HCT116 (cell line): ENCODE data around the gene ERMP1. TPM values are rescaled to one million over a fixed set of nuclear protein-coding genes. Genes with fewer than 3 reads are reported as not detected.

Experiments used
- ATAC-seq: fragments of 200-7000 bp; cut with Tn5 transposase; 2 replicates; pipeline ENCODE4 v1.9.1; 2020; ENCODE audit warnings: mild to moderate bottlenecking, moderate library complexity
- Bru-seq: library from RNA; stranded (reverse); fragments of 400-500 nt; gene quantifications from one replicate; lab custom pipeline; 2021; lab: Mats Ljungman, UMichigan
- BruChase-seq, 2 experiments: library from RNA; stranded (reverse); fragments of 400-500 nt; gene quantifications; one replicate each; lab custom pipeline; 2021; lab: Mats Ljungman, UMichigan
- BruUV-seq: library from RNA; stranded (reverse); fragments of 400-500 nt; replicated peaks from 2 replicates; lab custom pipeline; 2021; lab: Mats Ljungman, UMichigan
- CTCF ChIA-PET: fragments of 300-600 bp; sonication (Branson Sonifier 250); formaldehyde crosslinking; loops from one replicate; lab custom pipeline; 2021; ENCODE audit warnings: antibody characterized with exemption; lab: Charles Lee
- POLR2A ChIA-PET: fragments of 300-600, 350-600 bp; sonication (Branson Sonifier 250); formaldehyde crosslinking; loops from one replicate; lab custom pipeline; 2021; ENCODE audit warnings: antibody characterized with exemption; lab: Charles Lee
- RAD21 ChIA-PET, 2 experiments: fragments of 300-600 bp; sonication (Branson Sonifier 250); formaldehyde crosslinking; loops; one replicate each; lab custom pipeline; 2023; ENCODE audit warnings: low total read pairs in 2 of 2; ENCODE audit not compliant: uncharacterized antibody in 2 of 2, unreplicated experiment in 2 of 2, low non-redundant PET in 1 of 2; lab: Charles Lee
- DNase-seq: peaks from one replicate; pipeline ENCODE4 v3.0.0-alpha.2; 2010; ENCODE audit warnings: low read depth, low spot score
- H2AFZ ChIP-seq: fragments of 200-600 bp; shearing (Covaris generic), sonication (generic); 2 replicates; pipeline ENCODE4 v1.6.1; 2017; ENCODE audit warnings: low read depth, mixed run types, mixed read lengths, antibody characterized with exemption, low read length; ENCODE audit not compliant: poor library complexity, severe bottlenecking
- H3K27ac ChIP-seq: 2 replicates; pipeline ENCODE4 v1.5.1; 2012; ENCODE audit warnings: low read depth, low read length
- H3K27me3 ChIP-seq: fragments of 200-600 bp; sonication (generic); 2 replicates; pipeline ENCODE4 v1.6.1; 2016; ENCODE audit warnings: mixed run types, low read length, mixed read lengths; ENCODE audit not compliant: insufficient read depth
- H3K36me3 ChIP-seq, 2 experiments: fragments of 200-500 bp in 1 of 2; fragments of 200-600 bp in 1 of 2; sonication (Bioruptor generic) in 1 of 2; sonication (generic) in 1 of 2; 2 replicates each; pipeline versions ENCODE4 v1.5.1 to v1.6.1; 2014 to 2016; ENCODE audit warnings: low read length in 2 of 2, inconsistent platforms in 1 of 2, mixed read lengths in 1 of 2, mixed run types in 1 of 2; ENCODE audit not compliant: insufficient read depth in 2 of 2, control insufficient read depth in 1 of 2
- H3K4me1 ChIP-seq, 2 experiments: fragments of 200-600 bp in 1 of 2; sonication (generic) in 1 of 2; 2 replicates each; pipeline versions ENCODE4 v1.5.1 to v1.6.1; 2012 to 2017; ENCODE audit warnings: low read length in 2 of 2, inconsistent platforms in 1 of 2, mild to moderate bottlenecking in 1 of 2, mixed read lengths in 1 of 2, mixed run types in 1 of 2, moderate library complexity in 1 of 2; ENCODE audit not compliant: insufficient read depth in 2 of 2, control insufficient read depth in 1 of 2
- H3K4me2 ChIP-seq: fragments of 200-600 bp; sonication (generic); 2 replicates; pipeline ENCODE4 v1.6.1; 2017; ENCODE audit warnings: mixed run types, low read length, mixed read lengths
- H3K4me3 ChIP-seq, 2 experiments: fragments of 200-600 bp in 1 of 2; sonication (generic) in 1 of 2; replicated peaks in 1 of 2; 2 replicates each; pipeline ENCODE4 v1.5.1; 2011 to 2016; ENCODE audit warnings: low read length in 2 of 2, control low read depth in 1 of 2, low read depth in 1 of 2, mild to moderate bottlenecking in 1 of 2, mixed read lengths in 1 of 2, mixed run types in 1 of 2
- H3K79me2 ChIP-seq: fragments of 200-600 bp; sonication (generic); 2 replicates; pipeline ENCODE4 v1.6.1; 2017; ENCODE audit warnings: mild to moderate bottlenecking, mixed run types, low read length, moderate library complexity, mixed read lengths; ENCODE audit not compliant: insufficient read depth
- H3K9ac ChIP-seq: fragments of 200-600 bp; sonication (generic); 2 replicates; pipeline ENCODE4 v1.6.1; 2016; ENCODE audit warnings: low read length, mixed read lengths
- H3K9me2 ChIP-seq: fragments of 200-600 bp; sonication (generic), shearing (Covaris generic); 2 replicates; pipeline ENCODE4 v1.6.1; 2017; ENCODE audit warnings: mixed run types, mild to moderate bottlenecking, moderate library complexity; ENCODE audit not compliant: insufficient read depth
- H3K9me3 ChIP-seq, 2 experiments: fragments of 200-500 bp in 1 of 2; fragments of 200-600 bp in 1 of 2; sonication (Bioruptor generic) in 1 of 2; sonication (generic) in 1 of 2; 2 replicates each; pipeline ENCODE4 v1.6.1; 2014 to 2017; ENCODE audit warnings: low read length in 2 of 2, mixed read lengths in 2 of 2, inconsistent platforms in 1 of 2, low read depth in 1 of 2, mild to moderate bottlenecking in 1 of 2, mixed run types in 1 of 2, moderate library complexity in 1 of 2; ENCODE audit not compliant: control insufficient read depth in 1 of 2, insufficient read depth in 1 of 2
- H4K20me1 ChIP-seq: fragments of 200-600 bp; sonication (generic), shearing (Covaris generic); 2 replicates; pipeline ENCODE4 v1.6.1; 2017; ENCODE audit warnings: mixed run types, mild to moderate bottlenecking, moderate library complexity; ENCODE audit not compliant: insufficient read depth
- EGR1 ChIP-seq: IDR thresholded peaks from 2 replicates; pipeline ENCODE4 v1.6.1; 2012; ENCODE audit warnings: low read depth
- EZH2 ChIP-seq: fragments of 200-600 bp; sonication (generic); IDR thresholded peaks from 2 replicates; pipeline ENCODE4 v1.6.1; 2017; ENCODE audit warnings: antibody characterized with exemption, mixed run types
- ZNF274 ChIP-seq: fragments of 200-500 bp; sonication (Bioruptor generic); IDR thresholded peaks from 2 replicates; pipeline ENCODE4 v1.6.1; 2014; ENCODE audit warnings: mild to moderate bottlenecking, low read depth, low read length, inconsistent platforms
- intact Hi-C: fragments of 100-400 bp; cut with micrococcal nuclease; formaldehyde crosslinking; loops from 2 replicates; pipeline ENCODE4 v1.10.0; 2022
- long read RNA-seq: library from polyadenylated mRNA; unstranded; transcript quantifications from one replicate; pipeline ENCODE4 v2.0.0, GENCODE V29; 2021; ENCODE audit not compliant: unreplicated experiment
- polyA plus RNA-seq: library from polyadenylated mRNA; unstranded; fragments of >200 nt; gene quantifications from 2 replicates; pipeline ENCODE4 v1.2.1, GENCODE V29; 2012; ENCODE audit warnings: missing spikeins
- total RNA-seq: library from RNA; stranded (reverse); gene quantifications from one replicate; pipeline ENCODE4 v1.2.1, GENCODE V29; 2021; ENCODE audit not compliant: unreplicated experiment
- TF ChIP-seq, protein P1 (sequence below): IDR thresholded peaks from 2 replicates; pipeline ENCODE4 v1.6.1; 2012
- TF ChIP-seq, protein P2 (sequence below): IDR thresholded peaks from 2 replicates; pipeline ENCODE4 v1.6.1; 2012; ENCODE audit warnings: low read depth
- TF ChIP-seq, protein P3 (sequence below): IDR thresholded peaks from 2 replicates; pipeline ENCODE4 v1.6.1; 2012
- TF ChIP-seq, protein P4 (sequence below), 3 experiments: fragments of 200-600 bp in 1 of 3; sonication (generic) in 1 of 3; IDR thresholded peaks in 2 of 3; conservative IDR thresholded peaks in 1 of 3; 2 replicates each; pipeline ENCODE4 v1.5.1; 2012 to 2017; ENCODE audit warnings: low read depth in 2 of 3, low read length in 2 of 3, antibody characterized with exemption in 1 of 3, borderline replicate concordance in 1 of 3, control low read depth in 1 of 3, mild to moderate bottlenecking in 1 of 3, mixed read lengths in 1 of 3, mixed run types in 1 of 3, moderate library complexity in 1 of 3; ENCODE audit not compliant: insufficient read depth in 1 of 3
- TF ChIP-seq, protein P5 (sequence below): IDR thresholded peaks from 2 replicates; pipeline ENCODE4 v1.6.1; 2011; ENCODE audit warnings: mild to moderate bottlenecking, low read length, moderate library complexity; ENCODE audit not compliant: insufficient replicate concordance; ENCODE audit errors: extremely low read depth

The ERMP1 gene, protein sequence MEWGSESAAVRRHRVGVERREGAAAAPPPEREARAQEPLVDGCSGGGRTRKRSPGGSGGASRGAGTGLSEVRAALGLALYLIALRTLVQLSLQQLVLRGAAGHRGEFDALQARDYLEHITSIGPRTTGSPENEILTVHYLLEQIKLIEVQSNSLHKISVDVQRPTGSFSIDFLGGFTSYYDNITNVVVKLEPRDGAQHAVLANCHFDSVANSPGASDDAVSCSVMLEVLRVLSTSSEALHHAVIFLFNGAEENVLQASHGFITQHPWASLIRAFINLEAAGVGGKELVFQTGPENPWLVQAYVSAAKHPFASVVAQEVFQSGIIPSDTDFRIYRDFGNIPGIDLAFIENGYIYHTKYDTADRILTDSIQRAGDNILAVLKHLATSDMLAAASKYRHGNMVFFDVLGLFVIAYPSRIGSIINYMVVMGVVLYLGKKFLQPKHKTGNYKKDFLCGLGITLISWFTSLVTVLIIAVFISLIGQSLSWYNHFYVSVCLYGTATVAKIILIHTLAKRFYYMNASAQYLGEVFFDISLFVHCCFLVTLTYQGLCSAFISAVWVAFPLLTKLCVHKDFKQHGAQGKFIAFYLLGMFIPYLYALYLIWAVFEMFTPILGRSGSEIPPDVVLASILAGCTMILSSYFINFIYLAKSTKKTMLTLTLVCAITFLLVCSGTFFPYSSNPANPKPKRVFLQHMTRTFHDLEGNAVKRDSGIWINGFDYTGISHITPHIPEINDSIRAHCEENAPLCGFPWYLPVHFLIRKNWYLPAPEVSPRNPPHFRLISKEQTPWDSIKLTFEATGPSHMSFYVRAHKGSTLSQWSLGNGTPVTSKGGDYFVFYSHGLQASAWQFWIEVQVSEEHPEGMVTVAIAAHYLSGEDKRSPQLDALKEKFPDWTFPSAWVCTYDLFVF
- total RNA-seq, result 29.9 TPM
- 23.0 and 24.7 TPM in 2 replicates for polyA plus RNA-seq
- Bru-seq, nascent RNA, result percentile 79 among the genes with signal in this experiment
- BruChase-seq, experiment 1, labeled RNA remaining after a 6-hour chase, result percentile 75 among the genes with signal in this experiment
- percentile 78 among the genes with signal in this experiment for BruChase-seq, experiment 2, labeled RNA remaining after a 2-hour chase
- long read RNA-seq, full-length matches to known transcripts, result 36 of 74 reads
- long read RNA-seq, partial matches to known transcripts, result 2 of 74 reads
- long read RNA-seq, other reads (novel, unspliced or antisense), result 36 of 74 reads

DNA sequence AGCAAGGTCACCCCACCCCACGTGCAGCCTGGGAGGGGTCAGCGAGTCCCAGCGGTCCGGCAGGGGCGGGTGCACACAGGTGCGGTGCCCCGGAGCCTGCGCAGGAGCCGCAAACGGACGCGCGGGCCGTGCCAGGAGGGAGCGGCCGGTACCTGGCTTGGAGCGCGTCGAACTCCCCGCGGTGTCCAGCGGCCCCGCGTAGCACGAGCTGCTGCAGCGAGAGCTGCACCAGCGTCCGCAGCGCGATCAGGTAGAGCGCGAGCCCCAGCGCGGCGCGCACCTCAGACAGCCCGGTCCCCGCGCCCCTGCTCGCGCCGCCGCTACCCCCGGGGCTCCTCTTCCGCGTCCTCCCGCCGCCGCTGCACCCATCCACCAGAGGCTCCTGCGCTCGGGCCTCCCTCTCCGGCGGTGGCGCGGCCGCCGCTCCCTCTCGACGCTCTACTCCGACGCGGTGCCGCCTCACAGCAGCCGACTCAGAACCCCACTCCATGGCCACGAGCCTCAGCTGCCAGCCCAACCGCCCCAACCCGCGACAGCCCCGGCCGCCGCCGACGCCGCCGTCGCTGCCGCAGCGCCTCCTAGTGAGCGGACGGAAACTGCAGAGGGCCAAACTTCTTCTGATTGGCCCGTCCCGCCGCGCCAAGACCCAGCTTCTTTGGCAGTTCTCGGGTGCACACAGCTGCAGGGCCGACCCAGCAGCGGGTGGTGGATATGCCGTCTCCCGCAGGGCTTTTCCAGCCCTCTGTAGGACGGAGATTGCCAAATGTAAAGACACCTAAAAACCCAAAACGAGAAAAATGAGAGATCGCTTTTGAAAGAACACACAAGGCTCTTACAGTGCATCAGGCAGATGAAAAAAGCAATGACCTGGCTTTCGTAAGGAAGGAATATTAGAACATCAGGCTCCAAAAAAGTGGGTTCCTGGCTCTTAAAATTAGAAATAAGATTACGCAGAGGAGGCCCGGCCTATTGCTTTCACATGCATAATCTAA lies at the start of gene ERMP1:
Gene ERMP1, minus strand, starts transcription at position 580 of the 992 bp plus-strand sequence. Its CDS starts 90 bp downstream, at position 490.
- Histone ChIP-seq H3K36me3 (peaks cover 4 to 17% of the 10 kb centered on the region in 2 experiments; a peak in 3 of 4 replicates), H3K9me2 (no peaks in the 10 kb centered on the region), H3K4me3 (peak within 1 kb of the TSS; percentile 57 to 74), H3K79me2 (peaks cover 33% of the 10 kb centered on the region), H3K9me3 (no peaks in the 10 kb centered on the region), H3K4me1 (peaks cover 8 to 18% of the 10 kb centered on the region in 2 experiments), H3K27ac (peak within 1 kb of the TSS; percentile 86), H2AFZ (peak within 1 kb of the TSS; percentile 75), H3K4me2 (peak within 1 kb of the TSS; percentile 82), H3K27me3 (no peaks in the 10 kb centered on the region), H4K20me1 (no peaks in the 10 kb centered on the region), H3K9ac (peak within 1 kb of the TSS; percentile 74)
- POLR2A ChIA-PET, result interaction anchor here (0.8 to 1.0 kb wide), 2 partner anchors 47 to 1347 kb away, joined by 3 read pairs; no protein-coding TSS in a partner anchor
- RAD21 ChIA-PET, result interaction anchor here in 1 of 2 experiments (0.8 kb wide), 1 partner anchor 46 kb away, joined by 3 read pairs; no protein-coding TSS in a partner anchor
- no TSS peak for BruUV-seq
- intact Hi-C loops, result no loop called here
- CTCF ChIA-PET, result interaction anchor here (0.6 to 2.1 kb wide), 11 partner anchors 10 to 221 kb away, joined by 3 to 12 read pairs (median 3); a partner anchor contains a TSS
- ATAC-seq (peak; percentile 89), DNase-seq (peak; percentile 41)
- TF ChIP-seq, protein P1, sequence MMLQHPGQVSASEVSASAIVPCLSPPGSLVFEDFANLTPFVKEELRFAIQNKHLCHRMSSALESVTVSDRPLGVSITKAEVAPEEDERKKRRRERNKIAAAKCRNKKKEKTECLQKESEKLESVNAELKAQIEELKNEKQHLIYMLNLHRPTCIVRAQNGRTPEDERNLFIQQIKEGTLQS, result no peak
- TF ChIP-seq, protein P2, sequence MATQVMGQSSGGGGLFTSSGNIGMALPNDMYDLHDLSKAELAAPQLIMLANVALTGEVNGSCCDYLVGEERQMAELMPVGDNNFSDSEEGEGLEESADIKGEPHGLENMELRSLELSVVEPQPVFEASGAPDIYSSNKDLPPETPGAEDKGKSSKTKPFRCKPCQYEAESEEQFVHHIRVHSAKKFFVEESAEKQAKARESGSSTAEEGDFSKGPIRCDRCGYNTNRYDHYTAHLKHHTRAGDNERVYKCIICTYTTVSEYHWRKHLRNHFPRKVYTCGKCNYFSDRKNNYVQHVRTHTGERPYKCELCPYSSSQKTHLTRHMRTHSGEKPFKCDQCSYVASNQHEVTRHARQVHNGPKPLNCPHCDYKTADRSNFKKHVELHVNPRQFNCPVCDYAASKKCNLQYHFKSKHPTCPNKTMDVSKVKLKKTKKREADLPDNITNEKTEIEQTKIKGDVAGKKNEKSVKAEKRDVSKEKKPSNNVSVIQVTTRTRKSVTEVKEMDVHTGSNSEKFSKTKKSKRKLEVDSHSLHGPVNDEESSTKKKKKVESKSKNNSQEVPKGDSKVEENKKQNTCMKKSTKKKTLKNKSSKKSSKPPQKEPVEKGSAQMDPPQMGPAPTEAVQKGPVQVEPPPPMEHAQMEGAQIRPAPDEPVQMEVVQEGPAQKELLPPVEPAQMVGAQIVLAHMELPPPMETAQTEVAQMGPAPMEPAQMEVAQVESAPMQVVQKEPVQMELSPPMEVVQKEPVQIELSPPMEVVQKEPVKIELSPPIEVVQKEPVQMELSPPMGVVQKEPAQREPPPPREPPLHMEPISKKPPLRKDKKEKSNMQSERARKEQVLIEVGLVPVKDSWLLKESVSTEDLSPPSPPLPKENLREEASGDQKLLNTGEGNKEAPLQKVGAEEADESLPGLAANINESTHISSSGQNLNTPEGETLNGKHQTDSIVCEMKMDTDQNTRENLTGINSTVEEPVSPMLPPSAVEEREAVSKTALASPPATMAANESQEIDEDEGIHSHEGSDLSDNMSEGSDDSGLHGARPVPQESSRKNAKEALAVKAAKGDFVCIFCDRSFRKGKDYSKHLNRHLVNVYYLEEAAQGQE, result no peak
- no peak for TF ChIP-seq EZH2
- TF ChIP-seq, protein P3, sequence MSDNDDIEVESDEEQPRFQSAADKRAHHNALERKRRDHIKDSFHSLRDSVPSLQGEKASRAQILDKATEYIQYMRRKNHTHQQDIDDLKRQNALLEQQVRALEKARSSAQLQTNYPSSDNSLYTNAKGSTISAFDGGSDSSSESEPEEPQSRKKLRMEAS, result peak; percentile 71
- no peak for TF ChIP-seq EGR1
- TF ChIP-seq, protein P4, sequence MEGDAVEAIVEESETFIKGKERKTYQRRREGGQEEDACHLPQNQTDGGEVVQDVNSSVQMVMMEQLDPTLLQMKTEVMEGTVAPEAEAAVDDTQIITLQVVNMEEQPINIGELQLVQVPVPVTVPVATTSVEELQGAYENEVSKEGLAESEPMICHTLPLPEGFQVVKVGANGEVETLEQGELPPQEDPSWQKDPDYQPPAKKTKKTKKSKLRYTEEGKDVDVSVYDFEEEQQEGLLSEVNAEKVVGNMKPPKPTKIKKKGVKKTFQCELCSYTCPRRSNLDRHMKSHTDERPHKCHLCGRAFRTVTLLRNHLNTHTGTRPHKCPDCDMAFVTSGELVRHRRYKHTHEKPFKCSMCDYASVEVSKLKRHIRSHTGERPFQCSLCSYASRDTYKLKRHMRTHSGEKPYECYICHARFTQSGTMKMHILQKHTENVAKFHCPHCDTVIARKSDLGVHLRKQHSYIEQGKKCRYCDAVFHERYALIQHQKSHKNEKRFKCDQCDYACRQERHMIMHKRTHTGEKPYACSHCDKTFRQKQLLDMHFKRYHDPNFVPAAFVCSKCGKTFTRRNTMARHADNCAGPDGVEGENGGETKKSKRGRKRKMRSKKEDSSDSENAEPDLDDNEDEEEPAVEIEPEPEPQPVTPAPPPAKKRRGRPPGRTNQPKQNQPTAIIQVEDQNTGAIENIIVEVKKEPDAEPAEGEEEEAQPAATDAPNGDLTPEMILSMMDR (IDR thresholded peaks at IDR 0.05 in 2 of 3, conservative IDR thresholded peaks at IDR 0.05 in 1 of 3; ENCODE audit: borderline replicate concordance in 1 of 3, insufficient read depth in 1 of 3, low read depth in 2 of 3, low read length in 2 of 3), result peak; percentile 42 to 83 (median 83); a peak in 5 of 6 replicates
- TF ChIP-seq, protein P5, sequence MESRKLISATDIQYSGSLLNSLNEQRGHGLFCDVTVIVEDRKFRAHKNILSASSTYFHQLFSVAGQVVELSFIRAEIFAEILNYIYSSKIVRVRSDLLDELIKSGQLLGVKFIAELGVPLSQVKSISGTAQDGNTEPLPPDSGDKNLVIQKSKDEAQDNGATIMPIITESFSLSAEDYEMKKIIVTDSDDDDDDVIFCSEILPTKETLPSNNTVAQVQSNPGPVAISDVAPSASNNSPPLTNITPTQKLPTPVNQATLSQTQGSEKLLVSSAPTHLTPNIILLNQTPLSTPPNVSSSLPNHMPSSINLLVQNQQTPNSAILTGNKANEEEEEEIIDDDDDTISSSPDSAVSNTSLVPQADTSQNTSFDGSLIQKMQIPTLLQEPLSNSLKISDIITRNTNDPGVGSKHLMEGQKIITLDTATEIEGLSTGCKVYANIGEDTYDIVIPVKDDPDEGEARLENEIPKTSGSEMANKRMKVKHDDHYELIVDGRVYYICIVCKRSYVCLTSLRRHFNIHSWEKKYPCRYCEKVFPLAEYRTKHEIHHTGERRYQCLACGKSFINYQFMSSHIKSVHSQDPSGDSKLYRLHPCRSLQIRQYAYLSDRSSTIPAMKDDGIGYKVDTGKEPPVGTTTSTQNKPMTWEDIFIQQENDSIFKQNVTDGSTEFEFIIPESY, result no peak
- no peak for TF ChIP-seq ZNF274
